ENCODE results near the gene TSPAN14.

DNA sequence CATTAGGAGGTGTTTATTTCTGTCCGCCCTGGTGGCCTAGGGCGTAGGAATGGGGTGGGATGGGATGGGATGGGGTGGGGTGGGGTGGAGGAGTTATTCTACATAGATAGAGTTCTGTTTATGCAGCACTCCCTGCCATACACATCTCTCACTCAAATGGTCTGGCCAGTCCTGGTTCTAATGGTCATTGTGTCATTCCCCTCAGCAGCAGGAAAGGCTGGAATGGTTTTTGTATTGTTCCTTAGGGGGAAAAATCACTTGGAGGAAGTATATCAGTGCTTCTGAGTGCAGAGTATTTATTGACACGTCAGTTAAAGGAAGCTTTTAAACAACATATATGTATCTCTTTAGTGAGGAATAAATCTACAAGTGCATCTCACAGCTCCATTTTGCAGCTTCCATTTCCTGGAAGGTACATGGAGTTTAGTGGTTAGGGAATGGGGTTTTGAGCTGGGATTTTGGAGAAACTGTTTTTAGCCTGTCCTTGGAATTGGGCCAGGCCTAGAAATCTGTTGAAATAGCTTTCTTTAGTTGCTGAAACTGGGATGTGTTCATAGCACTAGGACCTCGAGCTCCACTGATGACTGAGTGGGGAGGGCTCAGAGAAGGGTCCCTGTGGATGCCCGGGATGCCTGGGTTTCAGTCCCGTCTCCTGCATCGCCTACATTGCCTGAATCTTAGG is 8.3 kb downstream of the TSPAN14 start:
- no peak for TF ChIP-seq EZH2 (optimal IDR thresholded peaks at IDR 0.05; ENCODE audit: low read depth, low read length)
- TF ChIP-seq, protein P1, sequence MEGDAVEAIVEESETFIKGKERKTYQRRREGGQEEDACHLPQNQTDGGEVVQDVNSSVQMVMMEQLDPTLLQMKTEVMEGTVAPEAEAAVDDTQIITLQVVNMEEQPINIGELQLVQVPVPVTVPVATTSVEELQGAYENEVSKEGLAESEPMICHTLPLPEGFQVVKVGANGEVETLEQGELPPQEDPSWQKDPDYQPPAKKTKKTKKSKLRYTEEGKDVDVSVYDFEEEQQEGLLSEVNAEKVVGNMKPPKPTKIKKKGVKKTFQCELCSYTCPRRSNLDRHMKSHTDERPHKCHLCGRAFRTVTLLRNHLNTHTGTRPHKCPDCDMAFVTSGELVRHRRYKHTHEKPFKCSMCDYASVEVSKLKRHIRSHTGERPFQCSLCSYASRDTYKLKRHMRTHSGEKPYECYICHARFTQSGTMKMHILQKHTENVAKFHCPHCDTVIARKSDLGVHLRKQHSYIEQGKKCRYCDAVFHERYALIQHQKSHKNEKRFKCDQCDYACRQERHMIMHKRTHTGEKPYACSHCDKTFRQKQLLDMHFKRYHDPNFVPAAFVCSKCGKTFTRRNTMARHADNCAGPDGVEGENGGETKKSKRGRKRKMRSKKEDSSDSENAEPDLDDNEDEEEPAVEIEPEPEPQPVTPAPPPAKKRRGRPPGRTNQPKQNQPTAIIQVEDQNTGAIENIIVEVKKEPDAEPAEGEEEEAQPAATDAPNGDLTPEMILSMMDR (IDR thresholded peaks at IDR 0.05; ENCODE audit: low read length) = no peak
- no peak for TF ChIP-seq EZH2phosphoT487 (IDR thresholded peaks at IDR 0.05; ENCODE audit: low read length)

All from MM.1S (cell line).